Muscle layer of colon (tissue), 2 donors: ENCODE measurements around the gene ATOH7.
"Not testable (repeated sequence)": the region's sequence is repeated elsewhere in the genome, so short reads cannot be mapped to it uniquely, and the experiment has no call there.

Source experiments
- H3K27ac ChIP-seq: one replicate; pipeline ENCODE4 v1.7.0; 2013; ENCODE audit warnings: low read depth, mild to moderate bottlenecking, low read length, moderate library complexity
- H3K27me3 ChIP-seq, 2 donors: one replicate each; pipeline ENCODE4 v1.7.0; 2013; ENCODE audit warnings: low read length in 2 of 2, mild to moderate bottlenecking in 2 of 2; ENCODE audit not compliant: insufficient read depth in 2 of 2, control insufficient read depth in 1 of 2
- H3K36me3 ChIP-seq: one replicate; pipeline ENCODE4 v1.7.0; 2013; ENCODE audit warnings: mild to moderate bottlenecking, low read length; ENCODE audit not compliant: insufficient read depth
- H3K4me1 ChIP-seq: one replicate; pipeline ENCODE4 v1.7.0; 2013; ENCODE audit warnings: mild to moderate bottlenecking, low read length; ENCODE audit not compliant: insufficient read depth
- H3K4me3 ChIP-seq, 2 donors: one replicate each; pipeline ENCODE4 v1.7.0; 2013; ENCODE audit warnings: low read length in 2 of 2, low read depth in 1 of 2, mild to moderate bottlenecking in 1 of 2, moderate library complexity in 1 of 2
- H3K9ac ChIP-seq: one replicate; pipeline ENCODE4 v1.7.0; 2013; ENCODE audit warnings: low read length
- H3K9me3 ChIP-seq: one replicate; pipeline ENCODE4 v1.7.0; 2013; ENCODE audit warnings: mild to moderate bottlenecking, low read length
- donor health status: abdominal sarcoma.
- donor health status: Adenocarcinoma of cecum.

The ATOH7 gene

GRCh38 chr10:68251625-68252495 is 19.9 kb upstream of the ATOH7 start:
- H3K4me3 ChIP-seq: no peak overlapping the region
- no peaks in the 10 kb centered on the region for H3K4me1 ChIP-seq
- H3K27me3 ChIP-seq: no peaks in the 10 kb centered on the region
- H3K27ac ChIP-seq: no peak overlapping the region
- no peaks in the 10 kb centered on the region for H3K36me3 ChIP-seq
- no peaks in the 10 kb centered on the region for H3K9me3 ChIP-seq
- no peak overlapping the region for H3K9ac ChIP-seq

GRCh38 chr10:68251151-68251550 is 19.2 kb upstream of the ATOH7 start:
- H3K9ac ChIP-seq: no peak overlapping the region
- H3K36me3 ChIP-seq: no peaks in the 10 kb centered on the region
- no peak overlapping the region for H3K27ac ChIP-seq
- H3K9me3 ChIP-seq: no peaks in the 10 kb centered on the region
- H3K4me3 ChIP-seq: no peak overlapping the region
- no peaks in the 10 kb centered on the region for H3K4me1 ChIP-seq
- H3K27me3 ChIP-seq: no peaks in the 10 kb centered on the region

GRCh38 chr10:68249297-68249696 is 17.4 kb upstream of the ATOH7 start:
- Histone ChIP-seq H3K4me1 (no peaks in the 10 kb centered on the region), H3K9me3 (no peaks in the 10 kb centered on the region), H3K27ac (no peak overlapping the region), H3K27me3 (no peaks in the 10 kb centered on the region), H3K9ac (no peak overlapping the region), H3K36me3 (no peaks in the 10 kb centered on the region), H3K4me3 (no peak overlapping the region)

GRCh38 chr10:68247931-68248330 is 16.0 kb upstream of the ATOH7 start:
- no peaks in the 10 kb centered on the region for H3K4me1 ChIP-seq
- no peaks in the 10 kb centered on the region for H3K36me3 ChIP-seq

GRCh38 chr10:68246397-68246796 is 14.5 kb upstream of the ATOH7 start:
- H3K27me3 ChIP-seq, H3K36me3 ChIP-seq, H3K9ac ChIP-seq, H3K9me3 ChIP-seq, H3K4me1 ChIP-seq, H3K27ac ChIP-seq, H3K4me3 ChIP-seq: not testable (repeated sequence)

More at GRCh38 chr10:68247931-68248330, 16.0 kb upstream of the ATOH7 start:
- H3K9ac ChIP-seq: no peak overlapping the region
- H3K27ac ChIP-seq: no peak overlapping the region
- no peaks in the 10 kb centered on the region for H3K9me3 ChIP-seq
- H3K27me3 ChIP-seq: no peaks in the 10 kb centered on the region
- no peak overlapping the region for H3K4me3 ChIP-seq

- H3K36me3 ChIP-seq: no peaks in the 10 kb centered on the region
- no peaks in the 10 kb centered on the region for H3K27me3 ChIP-seq
- no peak overlapping the region for H3K4me3 ChIP-seq
- H3K4me1 ChIP-seq: no peaks in the 10 kb centered on the region
- no peaks in the 10 kb centered on the region for H3K9me3 ChIP-seq
- H3K27ac ChIP-seq: no peak overlapping the region
- no peak overlapping the region for H3K9ac ChIP-seq
Observed at GRCh38 chr10:68242051-68242450, 10.1 kb upstream of the ATOH7 start.

- H3K9me3 ChIP-seq: no peaks in the 10 kb centered on the region
- H3K27me3 ChIP-seq: no peaks in the 10 kb centered on the region
- H3K4me1 ChIP-seq: no peaks in the 10 kb centered on the region
- no peak overlapping the region for H3K27ac ChIP-seq
- H3K36me3 ChIP-seq: no peaks in the 10 kb centered on the region
- no peak overlapping the region for H3K4me3 ChIP-seq
- H3K9ac ChIP-seq: no peak overlapping the region
Observed at GRCh38 chr10:68239596-68240150, 7.8 kb upstream of the ATOH7 start.

GRCh38 chr10:68239069-68239468 is 7.2 kb upstream of the ATOH7 start:
- no peaks in the 10 kb centered on the region for H3K27me3 ChIP-seq
- H3K36me3 ChIP-seq: no peaks in the 10 kb centered on the region
- no peak overlapping the region for H3K27ac ChIP-seq
- H3K9ac ChIP-seq: no peak overlapping the region
- H3K4me3 ChIP-seq: no peak overlapping the region
- H3K9me3 ChIP-seq: no peaks in the 10 kb centered on the region
- H3K4me1 ChIP-seq: no peaks in the 10 kb centered on the region

GRCh38 chr10:68238371-68238770 is 6.5 kb upstream of the ATOH7 start:
- Histone ChIP-seq H3K9me3 (no peaks in the 10 kb centered on the region), H3K4me3 (no peak overlapping the region), H3K27ac (no peak overlapping the region), H3K4me1 (no peaks in the 10 kb centered on the region), H3K36me3 (no peaks in the 10 kb centered on the region), H3K9ac (no peak overlapping the region), H3K27me3 (no peaks in the 10 kb centered on the region)

GRCh38 chr10:68237173-68237572 is 5.3 kb upstream of the ATOH7 start:
- no peaks in the 10 kb centered on the region for H3K4me1 ChIP-seq
- no peak overlapping the region for H3K4me3 ChIP-seq
- H3K27ac ChIP-seq: no peak overlapping the region
- no peaks in the 10 kb centered on the region for H3K27me3 ChIP-seq
- no peak overlapping the region for H3K9ac ChIP-seq
- H3K36me3 ChIP-seq: no peaks in the 10 kb centered on the region
- no peaks in the 10 kb centered on the region for H3K9me3 ChIP-seq

GRCh38 chr10:68235581-68235980 is 3.7 kb upstream of the ATOH7 start:
- Histone ChIP-seq H3K27ac (no peak overlapping the region), H3K9ac (no peak overlapping the region), H3K4me3 (no peak overlapping the region), H3K4me1 (peaks cover 3% of the 10 kb centered on the region), H3K36me3 (no peaks in the 10 kb centered on the region), H3K27me3 (no peaks in the 10 kb centered on the region), H3K9me3 (no peaks in the 10 kb centered on the region)

GRCh38 chr10:68235111-68235510 is 3.2 kb upstream of the ATOH7 start:
- Histone ChIP-seq H3K27me3 (no peaks in the 10 kb centered on the region), H3K4me3 (no peak overlapping the region), H3K27ac (no peak overlapping the region), H3K9me3 (no peaks in the 10 kb centered on the region), H3K4me1 (peaks cover 4% of the 10 kb centered on the region), H3K9ac (no peak overlapping the region), H3K36me3 (no peaks in the 10 kb centered on the region)
